Articular chondrocyte of knee joint (primary cell): ENCODE results near the gene PRKRIP1. TPM values are rescaled to one million over a fixed set of nuclear protein-coding genes. Genes with fewer than 3 reads are reported as not detected.

ENCODE experiments used
- small RNA-seq: library from RNA; depleted of rRNA; stranded (forward); fragments of <200 nt; gene quantifications from one replicate; pipeline ENCODE3, GENCODE V24; 2012
- total RNA-seq: library from RNA; depleted of rRNA; stranded (reverse); fragments of >200 nt; gene quantifications from 2 replicates; pipeline ENCODE4 v1.2.3, GENCODE V29; 2012

The PRKRIP1 gene
- total RNA-seq, result 15.7 and 17.6 TPM in 2 replicates

GRCh38 chr7:102395873-102396709 is at the start of gene PRKRIP1:
PRKRIP1 (plus strand) TSS chr7:102396363; CDS start chr7:102396412, 49 bp downstream.

GRCh38 chr7:102356344-102356743 is 39.8 kb upstream of the PRKRIP1 start, which contains the start of gene SPDYE6:
SPDYE6 (minus strand) TSS chr7:102356444; CDS start chr7:102356023, 421 bp downstream.

GRCh38 chr7:102433219-102434038 is 37.3 kb downstream of the PRKRIP1 start, which contains the start of gene ORAI2:
ORAI2 (plus strand) TSS chr7:102433575; CDS start chr7:102438957, 5,382 bp downstream.

GRCh38 chr7:102464577-102465280 is 68.6 kb downstream of the PRKRIP1 start, which contains the start of the genes ALKBH4 and LRWD1:
ALKBH4 (minus strand) TSS chr7:102464863; CDS start chr7:102464836, 27 bp downstream.
LRWD1 (plus strand) TSS chr7:102464984; CDS start chr7:102465081, 97 bp downstream.

Small RNA genes lying within 50 kb of the gene (small RNA-seq; reads per million reads assigned to genes)
- gene AC091390.4, result not detected
- not detected for gene MIR548O

Other genes with a start within 250 kb of the PRKRIP1 start
- gene SH2B2, start 109.5 kb upstream of the PRKRIP1 start, total RNA-seq, result 1.3 and 2.5 TPM in 2 replicates
- gene SPDYE6, start 39.9 kb upstream of the PRKRIP1 start, total RNA-seq, result not detected in 2 replicates
- 34.8 and 42.3 TPM in 2 replicates for gene ORAI2, start 37.2 kb downstream of the PRKRIP1 start, total RNA-seq
- 9.5 and 12.1 TPM in 2 replicates for gene ALKBH4, start 68.5 kb downstream of the PRKRIP1 start, total RNA-seq
- gene LRWD1, start 68.6 kb downstream of the PRKRIP1 start, total RNA-seq, result 8.5 and 9.9 TPM in 2 replicates
- 20.5 and 35.3 TPM in 2 replicates for gene POLR2J, start 82.6 kb downstream of the PRKRIP1 start, total RNA-seq
- gene RASA4B, start 121.4 kb downstream of the PRKRIP1 start, total RNA-seq, result 0.76 and 2.4 TPM in 2 replicates
- gene UPK3BL2, start 147.3 kb downstream of the PRKRIP1 start, total RNA-seq, result 0.54 and 1.3 TPM in 2 replicates
- gene SPDYE2, start 154.9 kb downstream of the PRKRIP1 start, total RNA-seq, result 0.13 TPM in 1 of 2 replicates, not detected in the other
- 46.7 and 58.3 TPM in 2 replicates for gene POLR2J3, start 176.2 kb downstream of the PRKRIP1 start, total RNA-seq
- 8.0 and 8.6 TPM in 2 replicates for gene RASA4, start 220.4 kb downstream of the PRKRIP1 start, total RNA-seq
- gene UPK3BL1, start 246.4 kb downstream of the PRKRIP1 start, total RNA-seq, result 1.3 and 2.9 TPM in 2 replicates